Endothelial cell (in vitro differentiated cells): ENCODE data around the gene NCOA1. TPM values are rescaled to one million over a fixed set of nuclear protein-coding genes. Genes with fewer than 3 reads are reported as not detected.
"Not testable (repeated sequence)": the region's sequence is repeated elsewhere in the genome, so short reads cannot be mapped to it uniquely, and the experiment has no call there.

Experiments
- DNase-seq: peaks from one replicate; pipeline ENCODE4 v3.0.0; 2021; ENCODE audit warnings: low spot score
- H3K27ac Mint-ChIP-seq: one replicate; pipeline ENCODE4 v1.8.0; 2021; ENCODE audit warnings: mixed read lengths, inconsistent platforms; ENCODE audit not compliant: unreplicated experiment
- H3K27me3 Mint-ChIP-seq: one replicate; pipeline ENCODE4 v1.8.0; 2021; ENCODE audit warnings: mild to moderate bottlenecking, moderate library complexity, mixed read lengths, inconsistent platforms; ENCODE audit not compliant: unreplicated experiment
- H3K36me3 Mint-ChIP-seq: one replicate; pipeline ENCODE4 v1.8.0; 2021; ENCODE audit warnings: mild to moderate bottlenecking, low read depth, mixed read lengths, inconsistent platforms; ENCODE audit not compliant: unreplicated experiment
- H3K4me1 Mint-ChIP-seq: one replicate; pipeline ENCODE4 v1.8.0; 2021; ENCODE audit warnings: mild to moderate bottlenecking, mixed read lengths, inconsistent platforms; ENCODE audit not compliant: unreplicated experiment
- H3K4me3 Mint-ChIP-seq: one replicate; pipeline ENCODE4 v1.8.0; 2021; ENCODE audit warnings: mild to moderate bottlenecking, mixed read lengths, inconsistent platforms; ENCODE audit not compliant: unreplicated experiment
- H3K9me3 Mint-ChIP-seq: one replicate; pipeline ENCODE4 v1.8.0; 2021; ENCODE audit warnings: mixed read lengths, inconsistent platforms; ENCODE audit not compliant: unreplicated experiment
- CTCF ChIP-seq: fragments of 200-600 bp; sonication (generic); IDR thresholded peaks from one replicate; pipeline ENCODE4 v1.5.0; 2021; ENCODE audit warnings: antibody characterized with exemption; ENCODE audit not compliant: unreplicated experiment
- total RNA-seq: library from RNA; stranded (reverse); fragmentation: NEBNext Ultra II Directional; extraction: Animal tissue kit (Norgen Biotek cat#: 25700); gene quantifications from one replicate; pipeline ENCODE4 v1.2.1, GENCODE V29; 2021; ENCODE audit not compliant: unreplicated experiment

The NCOA1 gene
- total RNA-seq, 1 donor from 2014 or later = 47.4 TPM

- H3K27me3 Mint-ChIP-seq, H3K4me1 Mint-ChIP-seq, H3K9me3 Mint-ChIP-seq, H3K27ac Mint-ChIP-seq, DNase-seq, H3K4me3 Mint-ChIP-seq, H3K36me3 Mint-ChIP-seq: not testable (repeated sequence)
Measured at GRCh38 chr2:24533574-24533973, 42.5 kb downstream of the NCOA1 start.

GRCh38 chr2:24538720-24539119 is 47.7 kb downstream of the NCOA1 start:
- peaks cover 13% of the 10 kb centered on the region for H3K36me3 Mint-ChIP-seq
- DNase-seq = no peak
- peaks cover 5% of the 10 kb centered on the region for H3K27me3 Mint-ChIP-seq
- H3K4me3 Mint-ChIP-seq = no peak overlapping the region
- H3K27ac Mint-ChIP-seq = no peak overlapping the region
- TF ChIP-seq CTCF = no peak
- H3K9me3 Mint-ChIP-seq = no peaks in the 10 kb centered on the region
- peaks cover 7% of the 10 kb centered on the region for H3K4me1 Mint-ChIP-seq

GRCh38 chr2:24539258-24539657 is 48.2 kb downstream of the NCOA1 start:
- Mint-ChIP-seq H3K4me3 (no peak overlapping the region), H3K4me1 (peaks cover 7% of the 10 kb centered on the region), H3K27me3 (peaks cover 6% of the 10 kb centered on the region), H3K36me3 (peaks cover 18% of the 10 kb centered on the region), H3K27ac (no peak overlapping the region), H3K9me3 (no peaks in the 10 kb centered on the region)
- TF ChIP-seq CTCF = no peak
- DNase-seq = no peak

- Mint-ChIP-seq H3K4me1 (peaks cover 7% of the 10 kb centered on the region), H3K4me3 (no peak overlapping the region), H3K27me3 (peaks cover 6% of the 10 kb centered on the region), H3K36me3 (peaks cover 19% of the 10 kb centered on the region), H3K9me3 (no peaks in the 10 kb centered on the region), H3K27ac (no peak overlapping the region)
- DNase-seq = no peak
- TF ChIP-seq CTCF = no peak
Measured at GRCh38 chr2:24540011-24540477, 49.0 kb downstream of the NCOA1 start.

GRCh38 chr2:24541621-24542020 is 50.6 kb downstream of the NCOA1 start:
- no peak for TF ChIP-seq CTCF
- Mint-ChIP-seq H3K27me3 (peaks cover 6% of the 10 kb centered on the region), H3K4me1 (peaks cover 7% of the 10 kb centered on the region), H3K4me3 (no peak overlapping the region), H3K36me3 (peaks cover 19% of the 10 kb centered on the region), H3K27ac (no peak overlapping the region), H3K9me3 (no peaks in the 10 kb centered on the region)
- DNase-seq = no peak
